Hematopoietic multipotent progenitor cell treated with erythropoietin and hydrocortisone succinate and interleukin-3 and kit ligand, for 15 days (in vitro differentiated cells): ENCODE results near the gene CD300LB.
"Not testable (repeated sequence)": the region's sequence is repeated elsewhere in the genome, so short reads cannot be mapped to it uniquely, and the experiment has no call there.

Experiments
- DNase-seq: peaks from one replicate; pipeline ENCODE4 v3.0.0-alpha.2; 2015; ENCODE audit warnings: low spot score

Gene CD300LB

GRCh38 chr17:74493331-74493833 is 37.9 kb downstream of the CD300LB start:
- peak; percentile 38 for DNase-seq

- DNase-seq = no peak
These were observed 39.6 kb downstream of the CD300LB start for GRCh38 chr17:74491626-74492025.

- no peak for DNase-seq
These were observed 40.6 kb downstream of the CD300LB start for GRCh38 chr17:74490716-74491115.

GRCh38 chr17:74488276-74488675 is 43.0 kb downstream of the CD300LB start:
- not testable (repeated sequence) for DNase-seq

- no peak for DNase-seq
These were observed 45.4 kb downstream of the CD300LB start for GRCh38 chr17:74485841-74486240.

GRCh38 chr17:74485022-74485743 is 46.1 kb downstream of the CD300LB start:
- no peak for DNase-seq

- DNase-seq = no peak
These were observed 47.2 kb downstream of the CD300LB start for GRCh38 chr17:74484066-74484465.

- no peak for DNase-seq
These were observed 49.7 kb downstream of the CD300LB start for GRCh38 chr17:74481621-74482020.

GRCh38 chr17:74480290-74480689 is 51.0 kb downstream of the CD300LB start:
- DNase-seq = no peak

- no peak for DNase-seq
These were observed 52.7 kb downstream of the CD300LB start for GRCh38 chr17:74478420-74479100.

- DNase-seq = no peak
These were observed 53.9 kb downstream of the CD300LB start for GRCh38 chr17:74477411-74477810.

GRCh38 chr17:74475189-74475588 is 56.1 kb downstream of the CD300LB start:
- DNase-seq = no peak

GRCh38 chr17:74474043-74474792 is 57.1 kb downstream of the CD300LB start:
- no peak for DNase-seq

- DNase-seq = no peak
These were observed 58.0 kb downstream of the CD300LB start for GRCh38 chr17:74473294-74473693.

GRCh38 chr17:74472890-74473289 is 58.4 kb downstream of the CD300LB start:
- DNase-seq = no peak

- no peak for DNase-seq
These were observed 59.9 kb downstream of the CD300LB start for GRCh38 chr17:74471341-74471740.
